ENCODE results near the gene CCDC171. TPM values are rescaled to one million over a fixed set of nuclear protein-coding genes. Genes with fewer than 3 reads are reported as not detected.

Gene CCDC171
- total and polyA plus RNA-seq, 2 experiments from 2014 or later: 4.4 to 5.1 TPM

- Histone ChIP-seq H3K4me2 (no peak overlapping the region), H3K4me3 (no peak overlapping the region), H3K27ac (ENCODE audit: low read depth) (no peak overlapping the region), H3K79me2 (replicated peaks; ENCODE audit: insufficient read depth) (no peaks in the 10 kb centered on the region), H3K4me1 (ENCODE audit: insufficient read depth) (no peaks in the 10 kb centered on the region), H3K9me2 (ENCODE audit: insufficient read depth) (no peaks in the 10 kb centered on the region), H3K36me3 (ENCODE audit: insufficient read depth) (no peaks in the 10 kb centered on the region), H4K20me1 (replicated peaks; ENCODE audit: insufficient read depth) (no peaks in the 10 kb centered on the region), H2AFZ (no peak overlapping the region), H3K27me3 (ENCODE audit: insufficient read depth) (no peaks in the 10 kb centered on the region), H3F3A (replicated peaks; ENCODE audit: low read depth) (no peaks in the 10 kb centered on the region)
- Mint-ChIP-seq H3K9me3 (no peaks in the 10 kb centered on the region), H3K27ac (no peak overlapping the region), H3K36me3 (ENCODE audit: low read depth) (no peaks in the 10 kb centered on the region), H3K27me3 (ENCODE audit: insufficient read depth, low read depth, poor library complexity) (peaks cover 3% of the 10 kb centered on the region), H3K4me1 (no peaks in the 10 kb centered on the region), H3K4me3 (no peak overlapping the region)
- no peak for DNase-seq (ENCODE audit: low spot score)
- TF ChIP-seq, protein P1, sequence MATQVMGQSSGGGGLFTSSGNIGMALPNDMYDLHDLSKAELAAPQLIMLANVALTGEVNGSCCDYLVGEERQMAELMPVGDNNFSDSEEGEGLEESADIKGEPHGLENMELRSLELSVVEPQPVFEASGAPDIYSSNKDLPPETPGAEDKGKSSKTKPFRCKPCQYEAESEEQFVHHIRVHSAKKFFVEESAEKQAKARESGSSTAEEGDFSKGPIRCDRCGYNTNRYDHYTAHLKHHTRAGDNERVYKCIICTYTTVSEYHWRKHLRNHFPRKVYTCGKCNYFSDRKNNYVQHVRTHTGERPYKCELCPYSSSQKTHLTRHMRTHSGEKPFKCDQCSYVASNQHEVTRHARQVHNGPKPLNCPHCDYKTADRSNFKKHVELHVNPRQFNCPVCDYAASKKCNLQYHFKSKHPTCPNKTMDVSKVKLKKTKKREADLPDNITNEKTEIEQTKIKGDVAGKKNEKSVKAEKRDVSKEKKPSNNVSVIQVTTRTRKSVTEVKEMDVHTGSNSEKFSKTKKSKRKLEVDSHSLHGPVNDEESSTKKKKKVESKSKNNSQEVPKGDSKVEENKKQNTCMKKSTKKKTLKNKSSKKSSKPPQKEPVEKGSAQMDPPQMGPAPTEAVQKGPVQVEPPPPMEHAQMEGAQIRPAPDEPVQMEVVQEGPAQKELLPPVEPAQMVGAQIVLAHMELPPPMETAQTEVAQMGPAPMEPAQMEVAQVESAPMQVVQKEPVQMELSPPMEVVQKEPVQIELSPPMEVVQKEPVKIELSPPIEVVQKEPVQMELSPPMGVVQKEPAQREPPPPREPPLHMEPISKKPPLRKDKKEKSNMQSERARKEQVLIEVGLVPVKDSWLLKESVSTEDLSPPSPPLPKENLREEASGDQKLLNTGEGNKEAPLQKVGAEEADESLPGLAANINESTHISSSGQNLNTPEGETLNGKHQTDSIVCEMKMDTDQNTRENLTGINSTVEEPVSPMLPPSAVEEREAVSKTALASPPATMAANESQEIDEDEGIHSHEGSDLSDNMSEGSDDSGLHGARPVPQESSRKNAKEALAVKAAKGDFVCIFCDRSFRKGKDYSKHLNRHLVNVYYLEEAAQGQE (IDR thresholded peaks at IDR 0.05; ENCODE audit: unreplicated experiment): no peak
- TF ChIP-seq POLR2AphosphoS5 (IDR thresholded peaks at IDR 0.05; ENCODE audit: low read depth) (no peak), JUNB (IDR thresholded peaks at IDR 0.05; ENCODE audit: unreplicated experiment) (no peak), ZNF331 (CRISPR knock-in tag; IDR thresholded peaks at IDR 0.05; ENCODE audit: low read depth) (no peak), EZH2 (IDR thresholded peaks at IDR 0.05; ENCODE audit: low read depth, unreplicated experiment) (no peak), CREB1 (CRISPR knock-in tag; IDR thresholded peaks at IDR 0.05; ENCODE audit: low read depth) (no peak), ZNF114 (CRISPR knock-in tag; IDR thresholded peaks at IDR 0.05) (no peak), STAT1 (IDR thresholded peaks at IDR 0.05; ENCODE audit: unreplicated experiment) (no peak), ZNF462 (CRISPR knock-in tag; IDR thresholded peaks at IDR 0.05) (no peak), NANOG (IDR thresholded peaks at IDR 0.05; ENCODE audit: borderline replicate concordance) (no peak), EZH2phosphoT487 (IDR thresholded peaks at IDR 0.05; ENCODE audit: unreplicated experiment) (no peak)
- TF ChIP-seq, protein P2, sequence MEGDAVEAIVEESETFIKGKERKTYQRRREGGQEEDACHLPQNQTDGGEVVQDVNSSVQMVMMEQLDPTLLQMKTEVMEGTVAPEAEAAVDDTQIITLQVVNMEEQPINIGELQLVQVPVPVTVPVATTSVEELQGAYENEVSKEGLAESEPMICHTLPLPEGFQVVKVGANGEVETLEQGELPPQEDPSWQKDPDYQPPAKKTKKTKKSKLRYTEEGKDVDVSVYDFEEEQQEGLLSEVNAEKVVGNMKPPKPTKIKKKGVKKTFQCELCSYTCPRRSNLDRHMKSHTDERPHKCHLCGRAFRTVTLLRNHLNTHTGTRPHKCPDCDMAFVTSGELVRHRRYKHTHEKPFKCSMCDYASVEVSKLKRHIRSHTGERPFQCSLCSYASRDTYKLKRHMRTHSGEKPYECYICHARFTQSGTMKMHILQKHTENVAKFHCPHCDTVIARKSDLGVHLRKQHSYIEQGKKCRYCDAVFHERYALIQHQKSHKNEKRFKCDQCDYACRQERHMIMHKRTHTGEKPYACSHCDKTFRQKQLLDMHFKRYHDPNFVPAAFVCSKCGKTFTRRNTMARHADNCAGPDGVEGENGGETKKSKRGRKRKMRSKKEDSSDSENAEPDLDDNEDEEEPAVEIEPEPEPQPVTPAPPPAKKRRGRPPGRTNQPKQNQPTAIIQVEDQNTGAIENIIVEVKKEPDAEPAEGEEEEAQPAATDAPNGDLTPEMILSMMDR (conservative IDR thresholded peaks at IDR 0.05; ENCODE audit: low read depth in 2 of 2): no peak
- TF ChIP-seq, protein P3, sequence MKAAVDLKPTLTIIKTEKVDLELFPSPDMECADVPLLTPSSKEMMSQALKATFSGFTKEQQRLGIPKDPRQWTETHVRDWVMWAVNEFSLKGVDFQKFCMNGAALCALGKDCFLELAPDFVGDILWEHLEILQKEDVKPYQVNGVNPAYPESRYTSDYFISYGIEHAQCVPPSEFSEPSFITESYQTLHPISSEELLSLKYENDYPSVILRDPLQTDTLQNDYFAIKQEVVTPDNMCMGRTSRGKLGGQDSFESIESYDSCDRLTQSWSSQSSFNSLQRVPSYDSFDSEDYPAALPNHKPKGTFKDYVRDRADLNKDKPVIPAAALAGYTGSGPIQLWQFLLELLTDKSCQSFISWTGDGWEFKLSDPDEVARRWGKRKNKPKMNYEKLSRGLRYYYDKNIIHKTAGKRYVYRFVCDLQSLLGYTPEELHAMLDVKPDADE (IDR thresholded peaks at IDR 0.05): no peak
- ATAC-seq: no peak
These were observed 281.7 kb downstream of the CCDC171 start for GRCh38 chr9:15834541-15834940.

Data from GM23338 (cell line).